ENCODE results near the gene DBT.

DNA sequence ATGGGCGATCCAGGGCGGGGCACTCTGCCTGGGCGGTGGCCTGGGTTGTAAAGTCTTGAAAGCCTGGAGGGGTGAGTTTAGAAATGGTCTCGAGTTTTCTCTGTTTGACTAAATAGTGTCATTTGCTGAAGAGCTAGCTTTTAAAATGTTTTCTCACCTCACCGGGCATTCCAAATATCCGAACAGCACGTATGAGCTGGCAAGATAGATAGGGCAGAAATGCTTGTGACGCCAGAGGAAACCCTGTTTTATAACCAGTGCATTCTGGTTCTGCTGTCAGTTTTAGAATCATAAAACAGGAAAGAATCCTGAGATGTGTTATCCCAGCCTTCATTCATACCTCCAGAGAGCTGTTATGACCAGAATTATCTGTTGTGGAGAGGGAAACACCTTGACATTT lies 17.1 kb upstream of the DBT start:
- TF ChIP-seq, protein P1, sequence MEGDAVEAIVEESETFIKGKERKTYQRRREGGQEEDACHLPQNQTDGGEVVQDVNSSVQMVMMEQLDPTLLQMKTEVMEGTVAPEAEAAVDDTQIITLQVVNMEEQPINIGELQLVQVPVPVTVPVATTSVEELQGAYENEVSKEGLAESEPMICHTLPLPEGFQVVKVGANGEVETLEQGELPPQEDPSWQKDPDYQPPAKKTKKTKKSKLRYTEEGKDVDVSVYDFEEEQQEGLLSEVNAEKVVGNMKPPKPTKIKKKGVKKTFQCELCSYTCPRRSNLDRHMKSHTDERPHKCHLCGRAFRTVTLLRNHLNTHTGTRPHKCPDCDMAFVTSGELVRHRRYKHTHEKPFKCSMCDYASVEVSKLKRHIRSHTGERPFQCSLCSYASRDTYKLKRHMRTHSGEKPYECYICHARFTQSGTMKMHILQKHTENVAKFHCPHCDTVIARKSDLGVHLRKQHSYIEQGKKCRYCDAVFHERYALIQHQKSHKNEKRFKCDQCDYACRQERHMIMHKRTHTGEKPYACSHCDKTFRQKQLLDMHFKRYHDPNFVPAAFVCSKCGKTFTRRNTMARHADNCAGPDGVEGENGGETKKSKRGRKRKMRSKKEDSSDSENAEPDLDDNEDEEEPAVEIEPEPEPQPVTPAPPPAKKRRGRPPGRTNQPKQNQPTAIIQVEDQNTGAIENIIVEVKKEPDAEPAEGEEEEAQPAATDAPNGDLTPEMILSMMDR (IDR thresholded peaks at IDR 0.05), result no peak
- TF ChIP-seq POLR2A (IDR thresholded peaks at IDR 0.05), result no peak

Measured in body of pancreas (tissue), 4 donors.